ENCODE measurements around the gene MTF2. TPM values are rescaled to one million over a fixed set of nuclear protein-coding genes. Genes with fewer than 3 reads are reported as not detected.

The MTF2 gene
- total and polyA plus RNA-seq, 2 experiments from 2014 or later: 14.1 to 17.6 TPM

DNA sequence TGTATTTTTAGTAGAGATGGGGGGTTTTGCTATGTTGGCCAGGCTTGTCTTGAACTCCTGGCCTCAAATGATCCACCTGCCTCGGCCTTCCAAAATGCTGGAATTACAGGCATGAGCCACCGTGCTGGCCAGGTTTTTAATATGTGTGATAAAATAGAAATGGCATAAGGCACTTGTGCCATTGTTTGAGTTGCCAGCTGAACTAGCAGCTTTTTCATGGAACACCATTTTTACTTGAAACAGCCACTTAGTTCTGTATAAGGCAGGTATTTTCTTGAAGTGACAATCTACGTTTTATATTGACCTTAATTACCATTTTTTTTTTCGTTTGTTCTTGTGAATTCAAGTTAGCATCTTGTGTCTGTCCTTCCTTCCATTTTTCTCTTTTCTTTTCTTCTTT, 28.3 kb downstream of the MTF2 start:
- Histone ChIP-seq H3K27ac (no peak overlapping the region), H3K4me1 (ENCODE audit: insufficient read depth) (peaks cover 16% of the 10 kb centered on the region), H3K9me3 (ENCODE audit: low read depth) (no peaks in the 10 kb centered on the region), H4K20me1 (ENCODE audit: insufficient read depth) (peaks cover 1% of the 10 kb centered on the region; the same call in 1 of the 2 replicates), H3K4me2 (ENCODE audit: unreplicated experiment) (no peak overlapping the region), H3K9me2 (ENCODE audit: insufficient read depth) (no peaks in the 10 kb centered on the region), H3K9ac (no peak overlapping the region), H2AFZ (no peak overlapping the region), H3K36me3 (ENCODE audit: low read depth) (no peaks in the 10 kb centered on the region), H3K79me2 (ENCODE audit: insufficient read depth) (peaks cover 98% of the 10 kb centered on the region), H3K27me3 (replicated peaks; ENCODE audit: insufficient read depth) (no peaks in the 10 kb centered on the region), H3K4me3 (no peak overlapping the region), H3F3A (ENCODE audit: insufficient read depth) (0 out of 2 replicates have a peak, but pooled peaks cover 3% of the 10 kb centered on the region)
- 96% methylated on average over 4 of the region's 4 CpGs for WGBS, 2 experiments (ENCODE audit: low coverage in 1 of 2, low lambda C conversion rate in 2 of 2, missing lambda C conversion rate in 2 of 2)
- DNase-seq: no peak
- TF ChIP-seq EZH2 (IDR thresholded peaks at IDR 0.05; ENCODE audit: insufficient read depth, poor library complexity, severe bottlenecking) (no peak), EZH2phosphoT487 (IDR thresholded peaks at IDR 0.05; ENCODE audit: insufficient read depth, low read depth) (no peak)
- in situ Hi-C loops (cut with MboI): no loop called here

DNA sequence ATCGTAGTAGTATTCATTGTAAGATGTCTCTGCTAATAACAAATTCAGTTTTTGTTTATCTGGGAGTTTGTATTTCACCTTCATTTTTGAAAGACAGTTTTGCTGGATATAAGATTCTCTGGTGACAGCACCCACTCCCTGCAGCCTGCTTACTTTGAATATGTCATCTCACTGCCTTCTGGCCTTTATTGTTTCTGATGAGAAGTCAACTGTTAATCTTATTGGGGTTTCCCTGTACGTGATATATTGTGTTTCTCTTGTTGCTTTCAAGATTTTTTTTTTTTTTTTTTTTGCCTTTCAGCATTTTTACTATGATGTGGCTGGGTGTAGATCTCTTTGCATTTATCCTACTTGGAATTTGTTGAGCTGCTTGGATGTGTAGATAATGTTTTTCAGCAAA, 29.3 kb downstream of the MTF2 start:
- H3K79me2 ChIP-seq (ENCODE audit: insufficient read depth): peaks cover 100% of the 10 kb centered on the region
- TF ChIP-seq EZH2 (IDR thresholded peaks at IDR 0.05; ENCODE audit: insufficient read depth, poor library complexity, severe bottlenecking): no peak
- TF ChIP-seq EZH2phosphoT487 (IDR thresholded peaks at IDR 0.05; ENCODE audit: insufficient read depth, low read depth): no peak
- 96 to 99% methylated on average over 2 of the region's 2 CpGs for WGBS, 2 experiments (ENCODE audit: low coverage in 1 of 2, low lambda C conversion rate in 2 of 2, missing lambda C conversion rate in 2 of 2)
- H3K9me2 ChIP-seq (ENCODE audit: insufficient read depth): no peaks in the 10 kb centered on the region
- no peak overlapping the region for H2AFZ ChIP-seq
- no peak overlapping the region for H3K27ac ChIP-seq
- no peaks in the 10 kb centered on the region for H3K36me3 ChIP-seq (ENCODE audit: low read depth)
- H3K4me3 ChIP-seq: no peak overlapping the region
- no peak for DNase-seq
- in situ Hi-C loops (cut with MboI): no loop called here
- no peaks in the 10 kb centered on the region for H4K20me1 ChIP-seq (ENCODE audit: insufficient read depth)
- no peak overlapping the region for H3K9ac ChIP-seq
- H3F3A ChIP-seq (ENCODE audit: insufficient read depth): 0 out of 2 replicates have a peak, but pooled peaks cover 3% of the 10 kb centered on the region
- no peaks in the 10 kb centered on the region for H3K9me3 ChIP-seq (ENCODE audit: low read depth)
- no peaks in the 10 kb centered on the region for H3K27me3 ChIP-seq (replicated peaks; ENCODE audit: insufficient read depth)
- H3K4me2 ChIP-seq (ENCODE audit: unreplicated experiment): no peak overlapping the region
- H3K4me1 ChIP-seq (ENCODE audit: insufficient read depth): peaks cover 16% of the 10 kb centered on the region

DNA sequence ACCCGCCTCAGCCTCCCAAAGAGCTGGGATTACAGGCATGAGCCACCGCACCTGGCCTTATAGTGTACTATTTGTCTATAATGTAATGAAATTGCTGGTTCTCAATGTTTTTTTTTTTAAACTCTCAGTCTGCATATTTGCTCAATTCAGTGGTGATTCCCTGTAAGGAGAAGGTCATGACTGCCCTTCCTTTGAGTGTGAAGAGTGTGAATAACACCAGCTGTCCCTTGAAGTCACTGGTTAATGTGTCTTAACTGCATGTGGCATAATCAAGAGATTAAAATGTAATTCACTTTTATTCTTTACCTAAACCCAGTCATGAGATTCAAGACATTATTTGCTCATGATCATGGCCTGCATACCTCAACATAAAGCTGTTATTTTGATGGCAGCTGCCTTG, 30.5 kb downstream of the MTF2 start:
- H3F3A ChIP-seq (ENCODE audit: insufficient read depth): 0 out of 2 replicates have a peak, but pooled peaks cover 3% of the 10 kb centered on the region
- H3K9me3 ChIP-seq (ENCODE audit: low read depth): no peaks in the 10 kb centered on the region
- H3K9me2 ChIP-seq (ENCODE audit: insufficient read depth): no peaks in the 10 kb centered on the region
- H3K4me2 ChIP-seq (ENCODE audit: unreplicated experiment): no peak overlapping the region
- no peaks in the 10 kb centered on the region for H3K27me3 ChIP-seq (replicated peaks; ENCODE audit: insufficient read depth)
- in situ Hi-C loops (cut with MboI): no loop called here
- no peaks in the 10 kb centered on the region for H4K20me1 ChIP-seq (ENCODE audit: insufficient read depth)
- no peaks in the 10 kb centered on the region for H3K36me3 ChIP-seq (ENCODE audit: low read depth)
- no peak overlapping the region for H2AFZ ChIP-seq
- DNase-seq: no peak
- no peak overlapping the region for H3K4me3 ChIP-seq
- peaks cover 100% of the 10 kb centered on the region for H3K79me2 ChIP-seq (ENCODE audit: insufficient read depth)
- WGBS, 2 experiments (ENCODE audit: low coverage in 1 of 2, low lambda C conversion rate in 2 of 2, missing lambda C conversion rate in 2 of 2): 94 to 95% methylated on average over 2 of the region's 2 CpGs
- no peak overlapping the region for H3K9ac ChIP-seq
- TF ChIP-seq EZH2phosphoT487 (IDR thresholded peaks at IDR 0.05; ENCODE audit: insufficient read depth, low read depth) (no peak), EZH2 (IDR thresholded peaks at IDR 0.05; ENCODE audit: insufficient read depth, poor library complexity, severe bottlenecking) (no peak)
- peaks cover 16% of the 10 kb centered on the region for H3K4me1 ChIP-seq (ENCODE audit: insufficient read depth)
- H3K27ac ChIP-seq: no peak overlapping the region

DNA sequence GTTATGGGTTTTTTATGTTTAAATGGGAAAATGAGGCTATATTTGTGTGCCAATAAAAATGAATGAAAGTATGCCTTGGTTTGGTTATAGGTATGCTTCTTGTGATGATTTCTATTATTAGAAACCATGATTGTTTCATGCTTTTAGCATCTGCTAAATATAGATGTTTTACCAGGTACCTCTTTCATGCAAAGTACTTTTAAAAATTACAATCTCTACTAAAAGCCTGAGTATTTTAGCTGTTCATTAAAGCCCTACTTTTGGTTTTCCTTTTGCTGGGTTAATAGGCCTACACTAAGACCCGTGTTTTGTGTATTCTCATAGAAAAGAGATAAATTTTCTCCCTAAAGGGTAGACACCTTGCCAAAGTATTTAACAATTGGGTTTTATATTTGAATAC, 32.0 kb downstream of the MTF2 start:
- Histone ChIP-seq H4K20me1 (ENCODE audit: insufficient read depth) (no peaks in the 10 kb centered on the region), H3K4me3 (no peak overlapping the region), H3K9me3 (ENCODE audit: low read depth) (no peaks in the 10 kb centered on the region), H3K9me2 (ENCODE audit: insufficient read depth) (no peaks in the 10 kb centered on the region), H3K9ac (no peak overlapping the region), H3F3A (ENCODE audit: insufficient read depth) (0 out of 2 replicates have a peak, but pooled peaks cover 3% of the 10 kb centered on the region), H3K27ac (no peak overlapping the region), H3K36me3 (ENCODE audit: low read depth) (no peaks in the 10 kb centered on the region; the same call in 1 of the 2 replicates), H3K27me3 (replicated peaks; ENCODE audit: insufficient read depth) (no peaks in the 10 kb centered on the region), H3K79me2 (ENCODE audit: insufficient read depth) (peaks cover 94% of the 10 kb centered on the region), H3K4me2 (ENCODE audit: unreplicated experiment) (peak overlapping the region; percentile 34), H2AFZ (no peak overlapping the region), H3K4me1 (ENCODE audit: insufficient read depth) (peaks cover 16% of the 10 kb centered on the region)
- in situ Hi-C loops (cut with MboI): no loop called here
- WGBS, 2 experiments (ENCODE audit: low coverage in 1 of 2, low lambda C conversion rate in 2 of 2, missing lambda C conversion rate in 2 of 2): 95 to 96% methylated on average over 1 of the region's 1 CpG
- TF ChIP-seq EZH2phosphoT487 (IDR thresholded peaks at IDR 0.05; ENCODE audit: insufficient read depth, low read depth) (no peak), EZH2 (IDR thresholded peaks at IDR 0.05; ENCODE audit: insufficient read depth, poor library complexity, severe bottlenecking) (no peak)
- DNase-seq: no peak

DNA sequence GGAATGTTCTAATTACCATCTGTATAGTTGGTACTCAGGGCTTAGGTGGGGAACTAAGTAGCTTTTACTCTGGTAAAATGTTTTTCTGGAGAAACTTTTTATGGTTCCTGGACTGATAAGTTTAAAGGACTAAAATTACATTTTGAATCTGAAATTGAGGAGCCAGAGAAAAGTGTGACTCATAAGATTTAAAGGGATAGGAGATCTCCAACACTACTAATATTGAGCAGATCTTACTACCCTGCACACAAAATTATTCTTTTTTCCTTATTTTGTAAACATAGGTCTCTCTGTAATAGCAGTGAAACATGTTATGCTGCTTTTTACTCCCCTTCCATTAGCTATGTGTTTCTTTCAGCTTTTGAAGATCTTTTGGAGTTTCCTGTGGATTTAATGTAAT, 32.5 kb downstream of the MTF2 start:
- H3K4me3 ChIP-seq: no peak overlapping the region
- no peak overlapping the region for H3K9ac ChIP-seq
- H3K9me3 ChIP-seq (ENCODE audit: low read depth): no peaks in the 10 kb centered on the region
- 0 out of 2 replicates have a peak, but pooled peaks cover 3% of the 10 kb centered on the region for H3F3A ChIP-seq (ENCODE audit: insufficient read depth)
- H3K27me3 ChIP-seq (replicated peaks; ENCODE audit: insufficient read depth): no peaks in the 10 kb centered on the region
- DNase-seq: peak; percentile 28
- peaks cover 16% of the 10 kb centered on the region for H3K4me1 ChIP-seq (ENCODE audit: insufficient read depth)
- TF ChIP-seq EZH2phosphoT487 (IDR thresholded peaks at IDR 0.05; ENCODE audit: insufficient read depth, low read depth) (no peak), EZH2 (IDR thresholded peaks at IDR 0.05; ENCODE audit: insufficient read depth, poor library complexity, severe bottlenecking) (no peak)
- no peak overlapping the region for H2AFZ ChIP-seq
- in situ Hi-C loops (cut with MboI): no loop called here
- no peak overlapping the region for H3K27ac ChIP-seq
- H3K36me3 ChIP-seq (ENCODE audit: low read depth): peaks cover under 1% of the 10 kb centered on the region; the same call in 1 of the 2 replicates
- no peaks in the 10 kb centered on the region for H4K20me1 ChIP-seq (ENCODE audit: insufficient read depth)
- peak overlapping the region; percentile 34 for H3K4me2 ChIP-seq (ENCODE audit: unreplicated experiment)
- peaks cover 90% of the 10 kb centered on the region for H3K79me2 ChIP-seq (ENCODE audit: insufficient read depth)
- no peaks in the 10 kb centered on the region for H3K9me2 ChIP-seq (ENCODE audit: insufficient read depth)

Data from GM23248 (cell line).